Measurements from ENCODE around the gene CHST4. TPM values are rescaled to one million over a fixed set of nuclear protein-coding genes. Genes with fewer than 3 reads are reported as not detected.

The CHST4 gene
- total RNA-seq, 2 experiments from 2014 or later = 0.29 to 4.5 TPM

- no peak overlapping the region for H3K27ac ChIP-seq (ENCODE audit: low read depth, low read length, poor library complexity, severe bottlenecking)
- H3K4me1 ChIP-seq (ENCODE audit: insufficient read depth, low read length, poor library complexity, severe bottlenecking) = no peaks in the 10 kb centered on the region
- H3K36me3 ChIP-seq (ENCODE audit: insufficient read depth, low read length) = no peaks in the 10 kb centered on the region
- intact Hi-C loops (cut with micrococcal nuclease; ENCODE audit: unreplicated experiment) = no loop called here
- H3K4me3 ChIP-seq (ENCODE audit: low read depth, low read length, poor library complexity, severe bottlenecking) = no peak overlapping the region
- CTCF ChIA-PET (ENCODE audit: unreplicated experiment) = no interaction called here
- no peaks in the 10 kb centered on the region for H4K20me1 ChIP-seq (ENCODE audit: insufficient read depth, low read length)
- BruUV-seq (replicated peaks) = no TSS peak
- H3K4me2 ChIP-seq (ENCODE audit: low read length) = no peak overlapping the region
- TF ChIP-seq CTCF (conservative IDR thresholded peaks at IDR 0.05; ENCODE audit: low read length) = peak; percentile 86
- no peak for TF ChIP-seq EZH2phosphoT487 (IDR thresholded peaks at IDR 0.05; ENCODE audit: borderline replicate concordance, low read depth, low read length)
- POLR2A ChIA-PET = no interaction called here
- H3K9me2 ChIP-seq (ENCODE audit: insufficient read depth, low read length) = no peaks in the 10 kb centered on the region
- H2AFZ ChIP-seq (ENCODE audit: low read length) = no peak overlapping the region
- peak; percentile 60 for DNase-seq (ENCODE audit: low spot score)
- no peaks in the 10 kb centered on the region for H3K79me2 ChIP-seq (ENCODE audit: insufficient read depth, low read depth, low read length)
- no peaks in the 10 kb centered on the region for H3K9me3 ChIP-seq (ENCODE audit: low read length)
Observed at GRCh38 chr16:71542377-71542776, 16.2 kb downstream of the CHST4 start.

GRCh38 chr16:71547168-71547567 is 20.9 kb downstream of the CHST4 start:
- no peaks in the 10 kb centered on the region for H3K79me2 ChIP-seq (ENCODE audit: insufficient read depth, low read depth, low read length)
- H3K4me2 ChIP-seq (ENCODE audit: low read length) = no peak overlapping the region
- no peak for TF ChIP-seq CTCF (conservative IDR thresholded peaks at IDR 0.05; ENCODE audit: low read length)
- no peaks in the 10 kb centered on the region for H3K4me1 ChIP-seq (ENCODE audit: insufficient read depth, low read length, poor library complexity, severe bottlenecking)
- H3K9me3 ChIP-seq (ENCODE audit: low read length) = no peaks in the 10 kb centered on the region
- CTCF ChIA-PET (ENCODE audit: unreplicated experiment) = no interaction called here
- intact Hi-C loops (cut with micrococcal nuclease; ENCODE audit: unreplicated experiment) = no loop called here
- H2AFZ ChIP-seq (ENCODE audit: low read length) = no peak overlapping the region
- no peak for DNase-seq (ENCODE audit: low spot score)
- H3K36me3 ChIP-seq (ENCODE audit: insufficient read depth, low read length) = no peaks in the 10 kb centered on the region
- POLR2A ChIA-PET = no interaction called here
- H3K9me2 ChIP-seq (ENCODE audit: insufficient read depth, low read length) = no peaks in the 10 kb centered on the region
- BruUV-seq (replicated peaks) = no TSS peak
- no peak overlapping the region for H3K27ac ChIP-seq (ENCODE audit: low read depth, low read length, poor library complexity, severe bottlenecking)
- no peak overlapping the region for H3K4me3 ChIP-seq (ENCODE audit: low read depth, low read length, poor library complexity, severe bottlenecking)
- no peaks in the 10 kb centered on the region for H4K20me1 ChIP-seq (ENCODE audit: insufficient read depth, low read length)

- no peak overlapping the region for H3K4me3 ChIP-seq (ENCODE audit: low read depth, low read length, poor library complexity, severe bottlenecking)
- no peaks in the 10 kb centered on the region for H3K9me3 ChIP-seq (ENCODE audit: low read length)
- H3K79me2 ChIP-seq (ENCODE audit: insufficient read depth, low read depth, low read length) = no peaks in the 10 kb centered on the region
- no peaks in the 10 kb centered on the region for H3K4me1 ChIP-seq (ENCODE audit: insufficient read depth, low read length, poor library complexity, severe bottlenecking)
- H3K27ac ChIP-seq (ENCODE audit: low read depth, low read length, poor library complexity, severe bottlenecking) = no peak overlapping the region
- peak; percentile 17 for DNase-seq (ENCODE audit: low spot score)
- H4K20me1 ChIP-seq (ENCODE audit: insufficient read depth, low read length) = no peaks in the 10 kb centered on the region
- CTCF ChIA-PET (ENCODE audit: unreplicated experiment) = no interaction called here
- intact Hi-C loops (cut with micrococcal nuclease; ENCODE audit: unreplicated experiment) = no loop called here
- TF ChIP-seq EZH2phosphoT487 (IDR thresholded peaks at IDR 0.05; ENCODE audit: borderline replicate concordance, low read depth, low read length) = no peak
- peak; percentile 58 for TF ChIP-seq CTCF (conservative IDR thresholded peaks at IDR 0.05; ENCODE audit: low read length)
- no peaks in the 10 kb centered on the region for H3K36me3 ChIP-seq (ENCODE audit: insufficient read depth, low read length)
- no peaks in the 10 kb centered on the region for H3K9me2 ChIP-seq (ENCODE audit: insufficient read depth, low read length)
- H2AFZ ChIP-seq (ENCODE audit: low read length) = no peak overlapping the region
- no peak overlapping the region for H3K4me2 ChIP-seq (ENCODE audit: low read length)
- BruUV-seq (replicated peaks) = no TSS peak
- POLR2A ChIA-PET = interaction anchor here (1.2 kb wide), 1 partner anchor 14 kb away, joined by 3 read pairs; no protein-coding TSS in a partner anchor
Observed at GRCh38 chr16:71552698-71553503, 26.7 kb downstream of the CHST4 start.

All from OCI-LY7 (cell line).